Erythroblast (primary cell): ENCODE data around the gene USP28.

Experiments used
- GATA1 ChIP-seq: IDR thresholded peaks from 2 replicates; pipeline ENCODE4 v1.6.1; 2011; ENCODE audit warnings: low read depth, mild to moderate bottlenecking, control low read depth, low read length, moderate library complexity
- POLR2A ChIP-seq: IDR thresholded peaks from 2 replicates; pipeline ENCODE4 v1.6.1; 2011; ENCODE audit warnings: mild to moderate bottlenecking, low read length

- TF ChIP-seq POLR2A: no peak
- TF ChIP-seq GATA1: no peak
Measured at GRCh38 chr11:113838005-113838404, 37.4 kb downstream of the USP28 start.
